GM10847 (cell line): ENCODE measurements around the gene TEX261.

Experiments used
- POLR2A ChIP-seq: IDR thresholded peaks from 2 replicates; pipeline ENCODE4 v1.6.1; 2011; ENCODE audit not compliant: insufficient read length; ENCODE audit errors: extremely low read depth

The TEX261 gene

DNA sequence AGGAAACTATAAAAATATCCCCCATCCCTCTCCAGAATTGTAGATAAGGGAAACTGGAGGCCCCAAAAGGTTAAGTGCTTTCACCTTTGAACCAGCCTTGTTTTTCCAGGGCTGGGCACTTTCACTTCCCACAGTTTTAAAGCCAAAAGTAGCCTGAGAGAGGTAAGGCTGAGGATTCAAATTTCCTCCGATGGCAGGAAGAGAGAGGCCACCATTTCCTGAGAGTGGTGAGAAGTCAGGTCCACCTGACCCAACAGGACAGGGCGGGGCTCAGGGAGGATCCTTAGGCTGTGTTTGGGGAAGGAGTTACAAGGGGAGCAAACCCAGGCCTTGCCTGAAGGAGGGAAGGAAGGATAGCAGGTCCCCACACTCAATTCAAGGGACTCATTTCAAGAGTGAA, 4.7 kb upstream of the TEX261 start:
- no peak for TF ChIP-seq POLR2A

DNA sequence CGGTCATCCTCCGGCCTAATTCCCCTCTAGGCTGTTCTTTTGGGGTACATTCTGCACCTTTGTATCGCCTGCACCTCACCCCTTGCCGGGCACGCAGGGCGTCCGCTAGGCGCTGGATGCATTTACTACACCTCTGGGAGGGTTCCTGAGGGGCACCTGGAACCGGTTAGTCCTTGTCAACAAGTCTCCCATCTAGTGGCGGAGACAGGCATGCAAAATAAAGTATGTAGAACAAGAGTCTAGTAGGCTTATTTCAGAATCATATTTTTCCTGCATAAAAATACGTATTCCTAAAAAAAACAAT, 705 bp upstream of the TEX261 start:
- no peak for TF ChIP-seq POLR2A

DNA sequence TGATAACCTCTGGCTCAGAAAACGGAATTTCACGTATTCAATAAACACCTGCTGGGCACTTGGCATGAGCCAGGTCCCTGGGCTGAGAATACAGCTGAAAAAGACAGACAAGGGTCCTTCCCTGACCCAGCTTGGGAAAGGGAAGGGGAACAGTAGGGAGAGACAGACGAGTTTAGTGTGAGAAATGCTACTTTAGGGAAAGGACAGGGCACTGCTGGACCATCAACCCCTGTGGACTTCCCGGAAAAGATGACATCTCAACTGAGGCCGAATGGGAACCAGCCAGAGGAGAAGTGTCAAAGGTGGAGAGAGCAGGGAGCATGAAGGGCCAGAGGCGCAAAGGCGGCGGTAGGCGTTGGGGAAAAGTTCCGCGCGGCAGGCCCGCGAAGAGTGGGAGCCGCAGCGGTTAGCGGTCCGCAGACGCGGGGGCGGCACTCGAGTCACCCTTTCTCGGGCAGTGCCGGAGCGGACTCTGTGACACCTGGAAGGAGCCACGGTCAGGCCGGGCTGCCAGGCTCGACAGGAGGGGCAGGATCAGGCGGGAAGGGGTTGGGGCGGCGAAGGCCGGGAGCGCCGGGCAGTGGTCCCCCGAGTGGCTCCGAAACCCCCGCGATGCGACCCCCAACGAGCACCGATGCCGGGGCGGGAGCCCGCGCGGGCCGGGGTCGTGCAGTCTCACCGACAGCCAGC, 519 bp downstream of the TEX261 start:
- no peak for TF ChIP-seq POLR2A

- no peak for TF ChIP-seq POLR2A
These were observed 1.5 kb downstream of the TEX261 start for GRCh38 chr2:70992945-70993853.

DNA sequence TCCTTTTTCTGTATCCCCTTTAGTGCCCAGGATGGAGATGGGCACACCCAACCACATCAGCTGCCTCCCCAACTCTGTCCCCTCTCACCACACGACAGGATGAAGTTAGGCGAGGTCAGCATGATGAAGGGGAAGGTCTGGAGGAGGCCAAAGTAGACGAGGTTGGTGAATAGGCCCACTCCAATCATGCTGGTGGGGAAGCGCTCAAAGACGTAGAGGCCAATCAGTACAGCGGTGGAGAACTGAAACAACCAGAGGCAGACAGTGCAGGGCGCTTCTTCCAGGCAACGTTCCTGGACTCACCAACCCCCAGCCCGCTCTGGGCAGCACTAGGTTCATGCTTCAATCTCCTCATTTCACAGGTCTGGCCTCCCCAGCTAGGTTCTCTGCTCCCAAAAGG, 2.9 kb downstream of the TEX261 start:
- TF ChIP-seq POLR2A, result no peak

DNA sequence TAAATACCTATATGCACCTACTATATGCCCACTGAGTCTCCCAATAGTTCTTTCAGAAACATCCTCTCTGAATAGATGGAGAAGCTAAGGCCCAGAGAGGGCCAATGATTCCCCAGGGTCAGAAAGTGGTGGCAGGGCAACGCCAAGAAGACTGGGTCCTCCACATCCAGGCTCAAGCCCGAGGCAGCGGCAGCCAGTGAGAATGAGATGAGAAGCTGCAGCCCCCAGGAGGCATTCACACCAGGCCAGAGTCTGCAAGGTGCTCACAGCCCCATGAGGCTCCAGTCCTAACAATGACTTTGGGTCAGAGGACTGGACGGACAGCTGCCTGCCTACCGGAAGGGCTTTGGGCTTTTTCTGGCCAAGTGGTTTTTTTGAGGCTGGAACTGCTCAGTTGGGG, 3.5 kb downstream of the TEX261 start:
- no peak for TF ChIP-seq POLR2A

DNA sequence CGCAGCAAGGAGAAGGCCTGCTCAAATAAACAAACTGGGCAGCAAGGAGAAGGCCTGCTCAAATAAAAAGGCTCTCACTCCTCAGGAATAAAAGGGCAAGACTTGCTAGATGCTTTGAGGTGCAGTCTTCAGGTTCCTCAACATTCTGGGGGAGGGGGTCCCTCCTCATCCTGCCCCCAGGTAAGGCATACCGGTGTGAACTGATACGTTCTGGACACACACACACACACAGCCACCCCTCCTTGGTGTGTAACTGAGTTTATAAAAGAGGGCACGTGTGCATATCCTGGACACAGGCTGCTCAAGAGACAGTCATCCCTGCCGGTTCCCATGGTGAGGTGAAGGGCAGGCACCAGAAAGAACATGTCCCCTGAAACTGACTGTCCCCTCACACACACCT, 4.5 kb downstream of the TEX261 start:
- no peak for TF ChIP-seq POLR2A

- no peak for TF ChIP-seq POLR2A
These were observed 5.7 kb downstream of the TEX261 start for GRCh38 chr2:70988726-70989648.

GRCh38 chr2:70988151-70988550, 6.5 kb downstream of the TEX261 start:
- TF ChIP-seq POLR2A, result no peak

DNA sequence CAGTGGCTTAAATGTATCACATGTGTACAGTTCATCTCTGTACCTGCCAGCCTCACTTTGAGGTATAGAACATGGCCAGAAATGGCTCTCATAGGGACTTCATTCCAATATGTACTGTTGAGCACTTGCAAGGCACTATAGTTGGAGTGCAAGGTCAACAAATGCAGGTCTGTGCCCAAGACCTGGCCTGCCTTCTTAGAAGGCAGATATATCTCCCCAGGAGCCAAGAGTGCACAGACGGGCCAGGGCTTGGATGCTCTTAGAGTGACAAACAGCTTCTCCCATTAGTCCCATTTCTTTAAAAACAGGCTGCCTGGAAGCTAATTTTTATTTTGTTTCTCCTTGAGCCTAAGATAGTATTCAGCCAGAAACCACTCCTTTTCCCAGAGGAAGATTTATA, 7.3 kb downstream of the TEX261 start:
- no peak for TF ChIP-seq POLR2A

DNA sequence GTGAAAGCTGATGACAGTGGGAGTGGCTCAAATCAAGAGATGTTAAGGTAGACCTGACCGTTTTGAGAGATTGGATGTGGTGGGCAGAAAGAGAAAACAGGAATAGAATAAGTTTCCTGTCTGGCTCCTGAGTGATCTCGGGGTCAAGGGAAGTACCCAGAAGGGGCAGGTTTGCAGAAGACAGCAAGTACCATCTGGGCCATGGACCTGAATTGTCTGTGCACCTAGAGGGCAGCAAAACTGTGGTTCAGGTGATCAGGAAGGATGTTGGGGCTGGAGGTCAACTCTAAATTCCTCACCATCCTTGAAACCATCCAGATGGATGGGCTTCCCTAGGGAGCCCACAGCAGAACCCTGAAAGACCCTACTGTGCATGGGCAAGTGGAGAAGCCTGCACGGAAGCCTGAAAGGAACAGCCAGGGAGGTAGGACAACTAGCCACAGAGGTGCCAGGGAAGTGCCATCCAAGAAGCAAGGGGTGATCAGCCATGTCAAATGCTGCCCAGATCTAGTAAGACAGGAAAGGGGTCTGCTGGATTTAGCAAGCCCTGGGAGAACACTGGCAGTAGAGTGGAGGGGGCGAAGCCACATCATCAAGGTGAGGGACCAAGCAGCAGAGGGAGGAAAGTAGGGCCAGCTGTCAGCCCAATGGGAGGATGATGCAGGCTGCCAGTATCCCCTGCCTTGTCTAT, 8.0 kb downstream of the TEX261 start:
- TF ChIP-seq POLR2A, result no peak

DNA sequence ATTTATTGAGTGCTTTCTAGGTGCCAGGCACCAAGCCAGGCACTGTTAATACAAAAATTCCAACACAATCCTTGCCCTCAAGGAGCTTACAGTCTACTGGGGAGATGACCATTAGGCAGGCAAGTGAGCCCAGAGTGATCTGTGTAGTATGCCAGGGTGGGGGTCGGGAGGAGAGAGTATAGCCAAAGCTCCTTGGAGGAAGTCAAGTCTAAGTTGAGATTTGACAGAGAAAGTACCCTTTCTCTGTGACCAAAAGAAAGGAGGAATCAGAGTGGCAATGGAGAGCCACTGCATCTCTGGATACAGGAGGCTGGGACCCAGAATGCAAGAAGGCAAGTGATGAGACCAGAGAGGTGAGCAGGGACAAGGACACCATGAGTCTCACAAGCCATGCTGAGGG, 8.7 kb downstream of the TEX261 start:
- TF ChIP-seq POLR2A, result no peak

GRCh38 chr2:70985283-70985688, 9.4 kb downstream of the TEX261 start:
- no peak for TF ChIP-seq POLR2A

GRCh38 chr2:70984576-70985282, 9.9 kb downstream of the TEX261 start:
- no peak for TF ChIP-seq POLR2A
